Hepatocyte (in vitro differentiated cells): ENCODE results near the gene SLC25A45. TPM values are rescaled to one million over a fixed set of nuclear protein-coding genes. Genes with fewer than 3 reads are reported as not detected.

Experiments used
- DNase-seq: peaks from one replicate; pipeline ENCODE4 v3.0.0-alpha.2; 2016; ENCODE audit warnings: low spot score
- H2AFZ ChIP-seq: fragments of 200-600 bp; sonication (generic); 2 replicates; pipeline ENCODE4 v1.6.0; 2016; ENCODE audit warnings: antibody characterized with exemption, mild to moderate bottlenecking
- H3K27ac ChIP-seq: fragments of 200-600 bp; sonication (generic); 2 replicates; pipeline ENCODE4 v1.5.1; 2016; ENCODE audit warnings: mild to moderate bottlenecking
- H3K27me3 ChIP-seq: fragments of 200-600 bp; sonication (generic); 2 replicates; pipeline ENCODE4 v1.6.1; 2016
- H3K36me3 ChIP-seq: fragments of 200-600 bp; sonication (generic); replicated peaks from 2 replicates; pipeline ENCODE4 v1.5.1; 2016; ENCODE audit warnings: low read depth; ENCODE audit not compliant: insufficient read depth
- H3K4me1 ChIP-seq: fragments of 200-600 bp; sonication (generic); 2 replicates; pipeline ENCODE4 v1.5.1; 2016; ENCODE audit warnings: mild to moderate bottlenecking, moderate library complexity; ENCODE audit not compliant: insufficient read depth
- H3K4me2 ChIP-seq: fragments of 200-600 bp; sonication (generic); 2 replicates; pipeline ENCODE4 v1.6.0; 2016
- H3K4me3 ChIP-seq: fragments of 200-600 bp; sonication (generic); 2 replicates; pipeline ENCODE4 v1.5.1; 2016; ENCODE audit warnings: mild to moderate bottlenecking
- H3K79me2 ChIP-seq: fragments of 200-600 bp; sonication (generic); 2 replicates; pipeline ENCODE4 v1.6.0; 2017; ENCODE audit warnings: mild to moderate bottlenecking
- H3K9me2 ChIP-seq: fragments of 200-600 bp; sonication (generic); replicated peaks from 2 replicates; pipeline ENCODE4 v1.6.0; 2017; ENCODE audit warnings: mild to moderate bottlenecking; ENCODE audit not compliant: insufficient read depth
- H3K9me3 ChIP-seq: fragments of 200-600 bp; sonication (generic); 2 replicates; pipeline ENCODE4 v1.5.1; 2016; ENCODE audit warnings: low read depth, mild to moderate bottlenecking
- H4K20me1 ChIP-seq: fragments of 200-600 bp; sonication (generic); 2 replicates; pipeline ENCODE4 v1.6.0; 2016; ENCODE audit warnings: mild to moderate bottlenecking; ENCODE audit not compliant: insufficient read depth, poor library complexity, severe bottlenecking
- EZH2 ChIP-seq: fragments of 200-600 bp; sonication (generic); IDR thresholded peaks from 2 replicates; pipeline ENCODE4 v1.6.1; 2016; ENCODE audit warnings: antibody characterized with exemption, mild to moderate bottlenecking, borderline replicate concordance
- EZH2phosphoT487 ChIP-seq: fragments of 200-600 bp; sonication (generic); IDR thresholded peaks from one replicate; pipeline ENCODE4 v1.6.1; 2018; ENCODE audit warnings: antibody characterized with exemption, mild to moderate bottlenecking, low read depth, moderate library complexity; ENCODE audit not compliant: unreplicated experiment, severe bottlenecking
- WGBS: methylation state at CpG from one replicate; pipeline ENCODE4 v1.1.6; 2016; ENCODE audit warnings: low lambda C conversion rate; ENCODE audit errors: missing lambda C conversion rate; 5-methylcytosine and 5-hydroxymethylcytosine counted together
- polyA plus RNA-seq: library from polyadenylated mRNA; unstranded; fragments of >200 nt; fragmentation: Nextera tagmentation; extraction: Ambion mirVana; gene quantifications from 2 replicates; pipeline ENCODE4 v1.2.1, GENCODE V29; 2016
- total RNA-seq: library from RNA; depleted of rRNA; stranded (reverse); fragments of >200 nt; gene quantifications from 2 replicates; pipeline ENCODE4 v1.2.3, GENCODE V29; 2014
- TF ChIP-seq, protein P1 (sequence below): fragments of 200-600 bp; sonication (generic); IDR thresholded peaks from 2 replicates; pipeline ENCODE4 v1.5.1; 2016; ENCODE audit warnings: antibody characterized with exemption, mild to moderate bottlenecking; ENCODE audit not compliant: poor library complexity

SLC25A45 gene
- total and polyA plus RNA-seq, 2 experiments from 2014 or later = 8.8 to 13.9 TPM

DNA sequence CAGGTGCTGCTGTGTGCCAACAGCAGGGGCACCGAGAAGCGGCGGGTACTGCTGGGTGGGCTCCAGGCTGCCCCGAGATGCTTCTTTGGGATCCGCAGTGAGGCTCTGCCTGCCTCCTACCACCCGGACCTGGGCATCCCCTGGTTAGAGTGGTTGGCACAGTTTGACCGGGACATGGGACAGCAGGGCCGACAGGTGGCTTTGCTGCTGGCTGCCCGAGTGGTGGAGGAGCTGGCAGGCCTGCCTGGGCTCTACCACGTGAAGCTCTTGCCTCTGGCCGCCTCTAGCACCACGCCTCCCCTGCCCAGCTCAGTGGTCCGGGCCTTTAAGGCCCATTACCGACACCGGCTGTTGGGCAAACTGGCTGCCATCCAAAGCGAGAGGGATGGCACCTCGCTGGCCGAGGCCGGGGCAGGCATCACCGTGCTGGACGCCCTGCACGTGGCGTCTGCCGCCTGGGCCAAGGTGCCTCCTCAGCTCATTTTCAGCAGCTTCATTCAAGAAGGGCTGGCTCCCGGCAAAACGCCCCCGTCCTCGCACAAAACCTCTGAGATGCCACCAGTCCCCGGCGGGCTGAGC lies 26.0 kb downstream of the SLC25A45 start:
- no peak overlapping the region for H2AFZ ChIP-seq

DNA sequence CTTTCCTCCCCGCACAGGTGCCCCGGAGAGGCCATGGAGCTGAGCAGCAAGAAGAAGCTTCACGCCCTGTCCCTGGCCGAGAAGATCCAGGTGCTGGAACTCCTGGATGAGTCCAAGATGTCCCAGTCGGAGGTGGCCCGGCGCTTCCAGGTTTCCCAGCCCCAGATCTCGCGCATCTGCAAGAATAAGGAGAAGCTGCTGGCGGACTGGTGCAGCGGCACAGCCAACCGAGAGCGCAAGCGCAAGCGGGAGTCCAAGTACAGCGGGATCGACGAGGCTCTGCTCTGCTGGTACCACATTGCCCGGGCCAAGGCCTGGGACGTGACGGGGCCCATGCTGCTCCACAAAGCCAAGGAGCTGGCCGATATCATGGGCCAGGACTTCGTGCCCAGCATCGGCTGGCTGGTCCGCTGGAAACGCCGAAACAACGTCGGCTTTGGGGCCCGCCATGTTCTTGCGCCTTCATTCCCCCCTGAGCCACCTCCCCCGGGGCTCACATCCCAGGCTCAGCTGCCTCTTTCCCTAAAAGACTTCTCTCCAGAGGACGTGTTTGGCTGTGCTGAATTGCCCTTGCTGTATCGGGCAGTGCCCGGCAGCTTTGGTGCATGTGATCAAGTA lies 26.6 kb downstream of the SLC25A45 start:
- H4K20me1 ChIP-seq = peaks cover 4% of the 10 kb centered on the region
- DNase-seq = no peak
- no peaks in the 10 kb centered on the region for H3K79me2 ChIP-seq
- H3K36me3 ChIP-seq = no peaks in the 10 kb centered on the region
- peaks cover 7% of the 10 kb centered on the region for H3K4me1 ChIP-seq
- H3K4me3 ChIP-seq = no peak overlapping the region
- H2AFZ ChIP-seq = no peak overlapping the region
- no peaks in the 10 kb centered on the region for H3K9me3 ChIP-seq
- H3K27ac ChIP-seq = peak overlapping the region; percentile 23
- TF ChIP-seq EZH2 (no peak), EZH2phosphoT487 (no peak)
- TF ChIP-seq, protein P1, sequence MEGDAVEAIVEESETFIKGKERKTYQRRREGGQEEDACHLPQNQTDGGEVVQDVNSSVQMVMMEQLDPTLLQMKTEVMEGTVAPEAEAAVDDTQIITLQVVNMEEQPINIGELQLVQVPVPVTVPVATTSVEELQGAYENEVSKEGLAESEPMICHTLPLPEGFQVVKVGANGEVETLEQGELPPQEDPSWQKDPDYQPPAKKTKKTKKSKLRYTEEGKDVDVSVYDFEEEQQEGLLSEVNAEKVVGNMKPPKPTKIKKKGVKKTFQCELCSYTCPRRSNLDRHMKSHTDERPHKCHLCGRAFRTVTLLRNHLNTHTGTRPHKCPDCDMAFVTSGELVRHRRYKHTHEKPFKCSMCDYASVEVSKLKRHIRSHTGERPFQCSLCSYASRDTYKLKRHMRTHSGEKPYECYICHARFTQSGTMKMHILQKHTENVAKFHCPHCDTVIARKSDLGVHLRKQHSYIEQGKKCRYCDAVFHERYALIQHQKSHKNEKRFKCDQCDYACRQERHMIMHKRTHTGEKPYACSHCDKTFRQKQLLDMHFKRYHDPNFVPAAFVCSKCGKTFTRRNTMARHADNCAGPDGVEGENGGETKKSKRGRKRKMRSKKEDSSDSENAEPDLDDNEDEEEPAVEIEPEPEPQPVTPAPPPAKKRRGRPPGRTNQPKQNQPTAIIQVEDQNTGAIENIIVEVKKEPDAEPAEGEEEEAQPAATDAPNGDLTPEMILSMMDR = no peak
- peaks cover 5% of the 10 kb centered on the region for H3K27me3 ChIP-seq
- WGBS = 61% methylated on average over 28 of the region's 35 CpGs
- H3K9me2 ChIP-seq = no peaks in the 10 kb centered on the region
- peak overlapping the region; percentile 77 for H3K4me2 ChIP-seq

More for the DNA sequence above, 26.0 kb downstream of the SLC25A45 start:
- H3K9me3 ChIP-seq = no peaks in the 10 kb centered on the region
- H3K4me2 ChIP-seq = no peak overlapping the region
- no peaks in the 10 kb centered on the region for H3K79me2 ChIP-seq
- H3K36me3 ChIP-seq = no peaks in the 10 kb centered on the region
- H3K27ac ChIP-seq = no peak overlapping the region
- H3K27me3 ChIP-seq = peaks cover 5% of the 10 kb centered on the region
- H4K20me1 ChIP-seq = peaks cover 4% of the 10 kb centered on the region
- TF ChIP-seq, protein P1 = no peak
- TF ChIP-seq EZH2 (no peak), EZH2phosphoT487 (no peak)
- H3K9me2 ChIP-seq = no peaks in the 10 kb centered on the region
- no peak overlapping the region for H3K4me3 ChIP-seq
- WGBS = 95% methylated on average over 30 of the region's 30 CpGs
- no peak for DNase-seq
- peaks cover 7% of the 10 kb centered on the region for H3K4me1 ChIP-seq

DNA sequence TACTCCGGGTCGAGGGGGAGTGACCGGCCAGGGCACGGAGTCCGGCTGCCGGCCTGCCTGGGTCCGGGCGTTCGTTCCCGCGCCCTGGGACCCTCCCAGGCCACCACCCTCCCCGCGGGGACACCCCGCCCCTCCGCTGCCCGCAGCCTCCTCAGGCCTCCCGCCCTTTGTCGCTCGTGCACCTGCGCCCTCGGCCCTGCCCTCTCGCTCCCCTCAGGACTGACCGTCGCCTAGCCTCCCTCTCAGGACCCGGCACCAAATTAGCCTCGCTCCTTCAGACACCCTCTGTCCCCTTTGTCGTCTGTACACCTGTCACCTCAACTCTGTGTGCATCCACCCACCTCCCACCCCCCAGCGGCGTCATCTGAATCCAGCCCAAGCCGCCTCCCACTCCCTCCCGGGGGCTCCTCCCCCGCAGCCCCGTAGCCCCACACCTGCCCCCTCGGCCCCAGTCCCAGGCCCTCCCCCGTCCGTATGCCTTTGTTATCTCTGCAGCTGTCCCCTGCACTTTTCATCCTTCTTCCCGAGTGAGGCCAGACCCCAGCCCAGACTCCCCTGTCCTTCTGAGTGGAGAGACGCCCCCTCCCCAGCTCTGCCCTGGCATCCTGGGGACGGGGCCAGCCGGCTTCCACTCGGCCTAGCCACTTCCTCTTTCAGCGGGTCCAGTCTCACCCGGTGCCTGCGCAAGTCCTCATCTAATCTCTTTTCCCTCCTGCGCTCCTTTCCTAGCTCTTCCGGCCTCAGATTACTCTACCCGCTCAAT lies 27.3 kb downstream of the SLC25A45 start:
- Histone ChIP-seq H3K4me1 (peaks cover 7% of the 10 kb centered on the region), H3K27me3 (peaks cover 5% of the 10 kb centered on the region), H3K27ac (peak overlapping the region; percentile 32), H4K20me1 (peaks cover 4% of the 10 kb centered on the region), H2AFZ (peak overlapping the region; percentile 46), H3K4me3 (peak overlapping the region; percentile 64), H3K9me2 (no peaks in the 10 kb centered on the region), H3K79me2 (no peaks in the 10 kb centered on the region), H3K4me2 (peak overlapping the region; percentile 77), H3K36me3 (no peaks in the 10 kb centered on the region), H3K9me3 (no peaks in the 10 kb centered on the region)
- TF ChIP-seq, protein P1 = no peak
- TF ChIP-seq EZH2phosphoT487 (no peak), EZH2 (no peak)
- peak; percentile 56 for DNase-seq
- WGBS = 5% methylated on average over 20 of the region's 47 CpGs
